Lower lobe of right lung (tissue), 2 donors: Measurements from ENCODE around the gene MRPS12. TPM values are rescaled to one million over a fixed set of nuclear protein-coding genes. Genes with fewer than 3 reads are reported as not detected.
A peak's percentile ranks its signal among the peaks of the same experiment; 100 is the strongest.
"Not testable (repeated sequence)": the region's sequence is repeated elsewhere in the genome, so short reads cannot be mapped to it uniquely, and the experiment has no call there.

ENCODE experiments used
- ATAC-seq, 2 donors: fragments of 200-7000 bp; cut with Tn5 transposase; one replicate each; pipeline ENCODE4 v1.9.1; 2020 to 2022; ENCODE audit warnings: mild to moderate bottlenecking in 2 of 2, moderate library complexity in 2 of 2
- DNase-seq: peaks from one replicate; pipeline ENCODE4 v3.0.0-alpha.2; 2020
- H3K27ac ChIP-seq: fragments of 200-600 bp; one replicate; pipeline ENCODE4 v1.8.0; 2022
- H3K27me3 ChIP-seq: fragments of 200-600 bp; one replicate; pipeline ENCODE4 v1.8.0; 2022; ENCODE audit warnings: low read depth
- H3K36me3 ChIP-seq: fragments of 200-600 bp; one replicate; pipeline ENCODE4 v1.8.0; 2022; ENCODE audit warnings: mild to moderate bottlenecking
- H3K4me1 ChIP-seq: fragments of 200-600 bp; one replicate; pipeline ENCODE4 v1.8.0; 2022
- H3K4me3 ChIP-seq: fragments of 200-600 bp; one replicate; pipeline ENCODE4 v1.8.0; 2022; ENCODE audit warnings: mild to moderate bottlenecking
- H3K9me3 ChIP-seq: fragments of 200-600 bp; one replicate; pipeline ENCODE4 v1.8.0; 2022
- CTCF ChIP-seq: fragments of 200-600 bp; IDR thresholded peaks from one replicate; pipeline ENCODE4 v1.8.0; 2022; ENCODE audit warnings: antibody characterized with exemption, mild to moderate bottlenecking
- intact Hi-C: fragments of 100-400 bp; cut with DNase I; formaldehyde crosslinking; loops from one replicate; pipeline ENCODE4 v1.11.0; 2022
- total RNA-seq: library from RNA; stranded (reverse); fragmentation: NEBNext Ultra II Directional; extraction: Animal tissue kit (Norgen Biotek cat#: 25700); gene quantifications from one replicate; pipeline ENCODE4 v1.2.1, GENCODE V29; 2021
- donor health status: DM: no; HTN: yes; CAD: no; lungs with severe emphysema.

Gene MRPS12
- total RNA-seq, 1 donor from 2014 or later, result 25.9 TPM

- Histone ChIP-seq H3K4me1 (peaks cover 7% of the 10 kb centered on the region), H3K27ac (no peak overlapping the region), H3K9me3 (no peaks in the 10 kb centered on the region), H3K27me3 (no peaks in the 10 kb centered on the region), H3K36me3 (no peaks in the 10 kb centered on the region), H3K4me3 (no peak overlapping the region)
- TF ChIP-seq CTCF, result no peak
- intact Hi-C loops, result no loop called here
- no peak for ATAC-seq
- DNase-seq, result no peak
These were observed 34.0 kb downstream of the MRPS12 start for GRCh38 chr19:38964738-38965137.

GRCh38 chr19:38966149-38966548, 35.4 kb downstream of the MRPS12 start:
- intact Hi-C loops, DNase-seq, H3K27ac ChIP-seq, H3K27me3 ChIP-seq, H3K36me3 ChIP-seq, H3K9me3 ChIP-seq, H3K4me3 ChIP-seq, H3K4me1 ChIP-seq, ATAC-seq: not testable (repeated sequence)

GRCh38 chr19:38970664-38971532, 40.2 kb downstream of the MRPS12 start:
- TF ChIP-seq CTCF, result no peak

GRCh38 chr19:38971672-38972071, 40.9 kb downstream of the MRPS12 start:
- no peak for TF ChIP-seq CTCF
- H3K27ac ChIP-seq, result no peak overlapping the region
- no peaks in the 10 kb centered on the region for H3K36me3 ChIP-seq
- DNase-seq (no peak), ATAC-seq (no peak)
- H3K4me3 ChIP-seq, result no peak overlapping the region
- H3K4me1 ChIP-seq, result peaks cover 13% of the 10 kb centered on the region
- intact Hi-C loops, result no loop called here
- H3K27me3 ChIP-seq, result peaks cover 12% of the 10 kb centered on the region
- no peaks in the 10 kb centered on the region for H3K9me3 ChIP-seq

More at GRCh38 chr19:38970664-38971532, 40.2 kb downstream of the MRPS12 start:
- intact Hi-C loops, result no loop called here
- Histone ChIP-seq H3K4me1 (peaks cover 6% of the 10 kb centered on the region), H3K36me3 (no peaks in the 10 kb centered on the region), H3K27me3 (peaks cover 6% of the 10 kb centered on the region), H3K27ac (no peak overlapping the region), H3K9me3 (no peaks in the 10 kb centered on the region), H3K4me3 (no peak overlapping the region)
- DNase-seq (no peak), ATAC-seq (no peak)

- H3K9me3 ChIP-seq, result no peaks in the 10 kb centered on the region
- peak overlapping the region; percentile 77 for H3K27ac ChIP-seq
- H3K27me3 ChIP-seq, result peaks cover 15% of the 10 kb centered on the region
- no peak for DNase-seq
- peaks cover 18% of the 10 kb centered on the region for H3K4me1 ChIP-seq
- intact Hi-C loops, result no loop called here
- peak overlapping the region; percentile 68 for H3K4me3 ChIP-seq
- TF ChIP-seq CTCF, result no peak
- no peak for ATAC-seq
- H3K36me3 ChIP-seq, result no peaks in the 10 kb centered on the region
These were observed 44.0 kb downstream of the MRPS12 start for GRCh38 chr19:38974624-38975213.
